Measurements from ENCODE around the gene APOBEC3A. TPM values are rescaled to one million over a fixed set of nuclear protein-coding genes. Genes with fewer than 3 reads are reported as not detected.

Gene APOBEC3A
- total RNA-seq, 1 experiment from 2014 or later: not detected

DNA sequence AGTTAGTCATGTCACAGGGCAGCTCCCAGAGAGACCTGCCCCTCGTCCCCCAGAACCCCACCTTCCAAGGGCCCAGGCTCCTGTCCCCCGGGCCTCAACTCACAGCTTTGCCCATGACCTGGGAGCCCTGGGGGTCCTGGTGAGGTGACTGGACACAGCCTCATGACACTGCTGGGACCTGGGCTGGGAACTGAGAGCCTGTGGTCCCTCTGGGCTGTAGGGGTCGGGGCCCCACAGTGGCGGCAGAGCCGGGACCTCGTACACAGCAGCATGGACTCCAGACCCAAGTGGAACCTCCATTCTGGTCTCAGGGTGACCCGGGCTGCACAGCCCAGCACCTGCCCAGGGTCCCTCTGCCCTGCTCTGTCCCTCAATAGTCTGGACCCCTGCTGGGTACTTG lies 6.9 kb downstream of the APOBEC3A start (continued):
- TF ChIP-seq, protein P1, sequence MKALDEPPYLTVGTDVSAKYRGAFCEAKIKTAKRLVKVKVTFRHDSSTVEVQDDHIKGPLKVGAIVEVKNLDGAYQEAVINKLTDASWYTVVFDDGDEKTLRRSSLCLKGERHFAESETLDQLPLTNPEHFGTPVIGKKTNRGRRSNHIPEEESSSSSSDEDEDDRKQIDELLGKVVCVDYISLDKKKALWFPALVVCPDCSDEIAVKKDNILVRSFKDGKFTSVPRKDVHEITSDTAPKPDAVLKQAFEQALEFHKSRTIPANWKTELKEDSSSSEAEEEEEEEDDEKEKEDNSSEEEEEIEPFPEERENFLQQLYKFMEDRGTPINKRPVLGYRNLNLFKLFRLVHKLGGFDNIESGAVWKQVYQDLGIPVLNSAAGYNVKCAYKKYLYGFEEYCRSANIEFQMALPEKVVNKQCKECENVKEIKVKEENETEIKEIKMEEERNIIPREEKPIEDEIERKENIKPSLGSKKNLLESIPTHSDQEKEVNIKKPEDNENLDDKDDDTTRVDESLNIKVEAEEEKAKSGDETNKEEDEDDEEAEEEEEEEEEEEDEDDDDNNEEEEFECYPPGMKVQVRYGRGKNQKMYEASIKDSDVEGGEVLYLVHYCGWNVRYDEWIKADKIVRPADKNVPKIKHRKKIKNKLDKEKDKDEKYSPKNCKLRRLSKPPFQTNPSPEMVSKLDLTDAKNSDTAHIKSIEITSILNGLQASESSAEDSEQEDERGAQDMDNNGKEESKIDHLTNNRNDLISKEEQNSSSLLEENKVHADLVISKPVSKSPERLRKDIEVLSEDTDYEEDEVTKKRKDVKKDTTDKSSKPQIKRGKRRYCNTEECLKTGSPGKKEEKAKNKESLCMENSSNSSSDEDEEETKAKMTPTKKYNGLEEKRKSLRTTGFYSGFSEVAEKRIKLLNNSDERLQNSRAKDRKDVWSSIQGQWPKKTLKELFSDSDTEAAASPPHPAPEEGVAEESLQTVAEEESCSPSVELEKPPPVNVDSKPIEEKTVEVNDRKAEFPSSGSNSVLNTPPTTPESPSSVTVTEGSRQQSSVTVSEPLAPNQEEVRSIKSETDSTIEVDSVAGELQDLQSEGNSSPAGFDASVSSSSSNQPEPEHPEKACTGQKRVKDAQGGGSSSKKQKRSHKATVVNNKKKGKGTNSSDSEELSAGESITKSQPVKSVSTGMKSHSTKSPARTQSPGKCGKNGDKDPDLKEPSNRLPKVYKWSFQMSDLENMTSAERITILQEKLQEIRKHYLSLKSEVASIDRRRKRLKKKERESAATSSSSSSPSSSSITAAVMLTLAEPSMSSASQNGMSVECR (CRISPR knock-in tag; IDR thresholded peaks at IDR 0.05; ENCODE audit: borderline replicate concordance): no peak
- TF ChIP-seq SP1 (CRISPR knock-in tag; conservative IDR thresholded peaks at IDR 0.05) (no peak), ZNF121 (CRISPR knock-in tag; IDR thresholded peaks at IDR 0.05) (no peak)

DNA sequence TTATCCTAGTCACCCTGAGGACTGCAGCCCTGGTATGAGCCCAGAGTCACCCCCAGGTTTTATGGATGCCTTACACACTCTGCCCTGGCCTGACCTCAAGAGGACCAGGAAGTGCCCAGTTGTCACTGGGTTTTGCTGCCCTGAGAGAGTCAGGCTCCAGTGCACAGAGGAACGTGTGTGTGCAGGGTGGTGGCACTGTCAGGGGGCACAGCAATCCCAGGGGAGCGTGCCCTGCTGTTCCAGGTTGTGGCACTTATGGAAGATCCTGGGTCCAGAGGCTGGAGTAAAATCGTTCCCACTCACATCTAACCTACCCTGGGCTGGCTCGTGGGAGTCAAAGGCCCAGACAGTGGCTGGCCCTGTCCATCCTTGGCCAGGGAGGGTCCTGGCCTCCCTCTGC lies 7.6 kb downstream of the APOBEC3A start:
- DNase-seq (ENCODE audit: low spot score): no peak
- Mint-ChIP-seq H3K27me3 (ENCODE audit: low read depth) (no peaks in the 10 kb centered on the region; the same call in 1 of the 2 replicates), H3K4me1 (peaks cover 5% of the 10 kb centered on the region), H3K9me3 (no peaks in the 10 kb centered on the region), H3K36me3 (no peaks in the 10 kb centered on the region), H3K27ac (no peak overlapping the region), H3K4me3 (no peak overlapping the region)
- CTCF ChIA-PET: no interaction called here
- TF ChIP-seq, protein P2, sequence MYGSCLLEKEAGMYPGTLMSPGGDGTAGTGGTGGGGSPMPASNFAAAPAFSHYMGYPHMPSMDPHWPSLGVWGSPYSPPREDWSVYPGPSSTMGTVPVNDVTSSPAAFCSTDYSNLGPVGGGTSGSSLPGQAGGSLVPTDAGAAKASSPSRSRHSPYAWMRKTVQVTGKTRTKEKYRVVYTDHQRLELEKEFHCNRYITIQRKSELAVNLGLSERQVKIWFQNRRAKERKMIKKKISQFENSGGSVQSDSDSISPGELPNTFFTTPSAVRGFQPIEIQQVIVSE (CRISPR knock-in tag; IDR thresholded peaks at IDR 0.05; ENCODE audit: borderline replicate concordance): no peak
- TF ChIP-seq, protein P3, sequence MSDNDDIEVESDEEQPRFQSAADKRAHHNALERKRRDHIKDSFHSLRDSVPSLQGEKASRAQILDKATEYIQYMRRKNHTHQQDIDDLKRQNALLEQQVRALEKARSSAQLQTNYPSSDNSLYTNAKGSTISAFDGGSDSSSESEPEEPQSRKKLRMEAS (CRISPR knock-in tag; IDR thresholded peaks at IDR 0.05): no peak
- TF ChIP-seq, protein P4, sequence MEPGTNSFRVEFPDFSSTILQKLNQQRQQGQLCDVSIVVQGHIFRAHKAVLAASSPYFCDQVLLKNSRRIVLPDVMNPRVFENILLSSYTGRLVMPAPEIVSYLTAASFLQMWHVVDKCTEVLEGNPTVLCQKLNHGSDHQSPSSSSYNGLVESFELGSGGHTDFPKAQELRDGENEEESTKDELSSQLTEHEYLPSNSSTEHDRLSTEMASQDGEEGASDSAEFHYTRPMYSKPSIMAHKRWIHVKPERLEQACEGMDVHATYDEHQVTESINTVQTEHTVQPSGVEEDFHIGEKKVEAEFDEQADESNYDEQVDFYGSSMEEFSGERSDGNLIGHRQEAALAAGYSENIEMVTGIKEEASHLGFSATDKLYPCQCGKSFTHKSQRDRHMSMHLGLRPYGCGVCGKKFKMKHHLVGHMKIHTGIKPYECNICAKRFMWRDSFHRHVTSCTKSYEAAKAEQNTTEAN (CRISPR knock-in tag; IDR thresholded peaks at IDR 0.05): no peak
- TF ChIP-seq, protein P5, sequence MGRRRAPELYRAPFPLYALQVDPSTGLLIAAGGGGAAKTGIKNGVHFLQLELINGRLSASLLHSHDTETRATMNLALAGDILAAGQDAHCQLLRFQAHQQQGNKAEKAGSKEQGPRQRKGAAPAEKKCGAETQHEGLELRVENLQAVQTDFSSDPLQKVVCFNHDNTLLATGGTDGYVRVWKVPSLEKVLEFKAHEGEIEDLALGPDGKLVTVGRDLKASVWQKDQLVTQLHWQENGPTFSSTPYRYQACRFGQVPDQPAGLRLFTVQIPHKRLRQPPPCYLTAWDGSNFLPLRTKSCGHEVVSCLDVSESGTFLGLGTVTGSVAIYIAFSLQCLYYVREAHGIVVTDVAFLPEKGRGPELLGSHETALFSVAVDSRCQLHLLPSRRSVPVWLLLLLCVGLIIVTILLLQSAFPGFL (CRISPR knock-in tag; IDR thresholded peaks at IDR 0.05; ENCODE audit: borderline replicate concordance): no peak
- no peak for TF ChIP-seq ESRRA (CRISPR knock-in tag; IDR thresholded peaks at IDR 0.05; ENCODE audit: borderline replicate concordance)
- TF ChIP-seq NFYB (CRISPR knock-in tag; conservative IDR thresholded peaks at IDR 0.05; ENCODE audit: low read depth): no peak
- TF ChIP-seq TCF7 (CRISPR knock-in tag; IDR thresholded peaks at IDR 0.05; ENCODE audit: low read depth): no peak
- no peak for TF ChIP-seq SP1 (CRISPR knock-in tag; conservative IDR thresholded peaks at IDR 0.05)
- no peak for TF ChIP-seq GRHL2 (CRISPR knock-in tag; IDR thresholded peaks at IDR 0.05; ENCODE audit: insufficient replicate concordance, severe bottlenecking)
- no peak for TF ChIP-seq PRRX2 (CRISPR knock-in tag; IDR thresholded peaks at IDR 0.05)
- no peak for TF ChIP-seq FOXK1 (CRISPR knock-in tag; IDR thresholded peaks at IDR 0.05)
- no peak for TF ChIP-seq NR2C2 (CRISPR knock-in tag; IDR thresholded peaks at IDR 0.05)
- no peak for TF ChIP-seq ZNF219 (CRISPR knock-in tag; IDR thresholded peaks at IDR 0.05; ENCODE audit: borderline replicate concordance)
- no peak for TF ChIP-seq NR1H2 (CRISPR knock-in tag; IDR thresholded peaks at IDR 0.05)
- no peak for TF ChIP-seq ZNF671 (CRISPR knock-in tag; IDR thresholded peaks at IDR 0.05)
- no peak for TF ChIP-seq OVOL2 (CRISPR knock-in tag; IDR thresholded peaks at IDR 0.05; ENCODE audit: borderline replicate concordance)
- no peak for ATAC-seq
- POLR2A ChIA-PET: no interaction called here
